NCI-H146 (cell line): ENCODE measurements around the gene DACH1.

Source experiments
- DNase-seq: peaks from one replicate; lab custom pipeline; 2025; lab: John Stamatoyannopoulos, UW

The DACH1 gene

DNA sequence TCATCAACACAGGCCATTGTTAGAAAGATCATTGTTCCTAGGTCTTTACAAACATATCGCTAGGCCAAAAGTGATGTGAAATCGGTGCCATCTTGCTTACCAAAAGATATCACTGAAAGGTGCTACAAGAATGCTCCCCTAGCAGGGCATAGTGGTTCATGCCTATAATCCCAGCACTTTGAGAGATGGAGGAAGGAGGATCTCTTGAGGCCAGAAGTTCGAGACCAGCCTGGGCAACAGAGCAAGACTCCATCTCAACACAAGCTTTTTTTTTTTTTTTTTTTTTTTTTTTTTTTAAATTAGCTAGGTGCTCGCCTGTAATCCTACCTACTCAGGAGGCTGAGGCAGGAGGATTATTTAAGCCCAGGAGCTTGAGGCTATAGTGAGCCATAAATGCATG is 92.1 kb downstream of the DACH1 start:
- DNase-seq, result no peak

DNA sequence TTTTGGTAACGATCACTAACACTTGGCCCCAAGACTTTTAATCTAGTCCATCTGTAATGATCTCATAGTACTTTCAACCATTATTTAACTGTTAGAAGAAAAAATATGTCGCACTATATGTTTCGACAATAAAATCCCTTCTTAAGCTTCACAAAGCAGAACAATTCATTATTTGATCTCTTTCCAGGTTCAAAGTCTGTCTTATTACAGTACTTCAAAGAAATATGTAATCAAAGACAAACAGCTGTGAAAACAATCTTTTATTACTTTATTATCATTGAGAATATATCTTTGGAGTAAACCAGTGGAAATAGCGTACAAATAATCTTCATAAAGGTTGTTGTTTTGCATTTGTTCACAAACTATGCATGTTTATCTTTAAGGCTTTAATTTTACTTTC is 93.5 kb downstream of the DACH1 start:
- DNase-seq, result no peak

DNA sequence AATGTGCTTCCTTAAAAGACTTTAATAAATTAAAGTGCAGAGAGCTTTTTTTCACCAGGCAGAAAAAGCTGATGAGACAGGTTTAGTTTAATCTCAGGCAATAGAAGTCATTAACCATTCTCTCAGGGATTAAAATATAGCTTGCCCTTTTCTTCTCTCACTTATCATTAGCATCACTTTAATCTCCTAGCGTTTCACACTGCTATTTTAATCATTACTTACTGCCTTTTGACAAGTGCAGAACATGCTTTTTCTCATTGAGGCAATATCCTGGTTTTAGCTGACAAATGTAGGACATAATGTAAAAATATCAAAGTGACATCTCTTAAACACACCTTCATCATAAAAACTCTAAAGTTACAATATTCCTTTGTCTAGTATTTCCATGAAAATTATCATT is 94.6 kb downstream of the DACH1 start:
- no peak for DNase-seq

DNA sequence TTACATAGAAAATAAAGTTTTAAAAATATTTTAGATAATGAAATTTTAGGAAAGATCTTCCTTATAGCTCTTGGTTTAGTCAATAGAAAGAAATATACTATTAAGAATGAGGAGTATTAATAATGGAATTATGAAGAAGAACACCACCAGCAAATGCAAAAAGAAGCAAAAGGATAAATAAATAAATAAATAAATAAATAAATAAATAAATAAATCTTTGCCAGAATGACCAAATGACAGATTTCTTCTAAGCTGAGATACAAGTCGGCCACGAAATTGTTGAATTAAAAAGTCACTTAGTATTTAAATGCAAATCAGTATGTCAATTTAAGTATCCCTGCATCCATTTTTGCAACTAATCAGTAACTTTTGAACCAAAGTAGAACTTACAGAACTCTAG is 95.9 kb downstream of the DACH1 start:
- no peak for DNase-seq

DNA sequence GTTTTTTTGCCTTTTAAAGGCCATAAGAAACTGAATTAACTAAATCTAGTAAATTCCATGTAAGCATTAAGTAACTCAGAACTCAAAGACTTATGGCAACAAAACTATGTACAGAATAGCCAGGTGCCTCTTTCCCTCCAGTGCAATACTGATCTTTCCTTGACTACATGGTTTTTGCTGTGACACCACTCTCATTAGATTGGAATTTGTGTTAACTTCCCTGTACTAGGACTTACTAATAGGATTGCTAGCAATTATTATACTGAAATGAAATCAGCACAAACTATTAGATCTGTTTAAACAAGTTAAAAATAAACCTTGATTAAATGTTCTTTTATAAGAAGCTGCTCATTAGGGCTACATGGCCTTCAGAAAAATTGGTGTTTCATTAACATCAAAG is 96.3 kb downstream of the DACH1 start:
- DNase-seq, result no peak

DNA sequence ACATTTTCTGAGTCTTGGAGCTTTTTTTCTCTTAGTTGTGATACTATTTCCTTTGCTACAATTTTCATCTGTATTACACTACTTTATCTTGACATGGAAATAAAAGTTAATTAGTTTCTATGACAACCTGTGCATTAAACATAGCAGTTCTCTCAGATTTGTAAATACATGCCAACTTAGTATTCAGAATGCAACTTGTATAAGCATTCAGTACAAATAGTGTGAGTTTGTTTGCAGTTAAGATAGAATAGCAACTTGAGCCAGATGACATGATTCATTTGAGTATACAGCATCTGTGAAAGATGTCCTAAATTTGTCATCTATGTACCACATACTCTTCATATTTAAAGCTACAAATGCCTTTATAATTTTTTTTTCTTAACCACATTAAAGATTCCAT is 98.1 kb downstream of the DACH1 start:
- no peak for DNase-seq

DNA sequence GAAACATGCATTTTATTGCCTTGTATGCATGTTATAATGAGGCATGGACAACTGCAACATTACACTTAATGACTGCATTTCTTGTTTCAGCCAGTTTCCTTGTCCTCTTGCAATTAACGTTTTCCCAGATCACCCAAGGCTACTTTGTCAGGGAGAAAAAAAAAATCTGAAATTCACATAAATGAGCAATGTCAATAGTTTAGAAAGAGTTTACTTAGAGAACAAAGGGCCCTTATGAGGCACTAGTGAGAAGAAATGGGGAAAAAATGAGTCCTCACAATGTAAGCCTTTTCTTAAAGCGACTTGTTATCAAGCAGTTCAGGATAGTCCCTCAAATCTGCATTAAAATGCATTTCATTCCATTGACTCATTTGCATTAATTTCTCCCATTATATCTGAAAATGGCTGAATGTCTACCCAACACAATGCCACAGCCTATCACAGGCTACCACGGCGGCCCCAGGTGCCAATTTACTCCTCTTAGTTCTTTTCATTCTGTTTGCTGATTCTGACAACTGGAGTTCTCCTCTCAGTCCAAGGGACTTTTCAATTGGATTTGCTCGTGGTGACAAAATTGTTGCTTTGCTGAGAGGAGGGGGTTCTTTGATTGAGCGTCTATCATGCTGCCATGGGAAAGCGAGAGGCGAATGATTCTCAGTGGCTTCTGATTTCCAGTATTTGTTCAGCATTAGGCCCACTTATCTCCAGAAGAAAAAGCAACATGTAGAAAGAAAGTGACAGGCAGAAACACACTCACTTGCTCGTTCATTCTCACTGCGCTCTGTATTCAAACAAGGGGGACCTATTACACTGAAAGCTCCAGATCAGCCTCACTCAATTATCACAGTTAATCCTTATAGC is 107.1 kb downstream of the DACH1 start:
- DNase-seq, result peak; percentile 73

DNA sequence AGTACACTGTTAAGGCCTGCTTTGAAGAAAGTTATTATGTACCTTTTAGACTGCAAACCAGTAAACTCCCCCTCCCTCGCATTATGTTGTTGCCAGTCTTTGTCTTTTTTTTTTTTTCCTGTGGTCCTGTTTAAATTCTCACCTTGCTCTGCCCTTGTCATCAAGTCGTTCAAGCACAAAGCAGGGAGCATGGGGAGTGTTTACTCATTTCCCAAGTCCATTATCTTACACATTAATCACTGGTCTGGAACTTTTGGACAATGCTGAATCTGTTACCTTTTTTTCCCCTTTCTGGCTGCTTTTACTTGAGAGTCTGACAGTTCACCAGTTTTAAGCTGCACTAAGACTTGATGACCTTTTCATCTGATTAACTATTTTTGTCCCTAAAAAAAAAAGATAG is 108.2 kb downstream of the DACH1 start:
- peak; percentile 81 for DNase-seq

DNA sequence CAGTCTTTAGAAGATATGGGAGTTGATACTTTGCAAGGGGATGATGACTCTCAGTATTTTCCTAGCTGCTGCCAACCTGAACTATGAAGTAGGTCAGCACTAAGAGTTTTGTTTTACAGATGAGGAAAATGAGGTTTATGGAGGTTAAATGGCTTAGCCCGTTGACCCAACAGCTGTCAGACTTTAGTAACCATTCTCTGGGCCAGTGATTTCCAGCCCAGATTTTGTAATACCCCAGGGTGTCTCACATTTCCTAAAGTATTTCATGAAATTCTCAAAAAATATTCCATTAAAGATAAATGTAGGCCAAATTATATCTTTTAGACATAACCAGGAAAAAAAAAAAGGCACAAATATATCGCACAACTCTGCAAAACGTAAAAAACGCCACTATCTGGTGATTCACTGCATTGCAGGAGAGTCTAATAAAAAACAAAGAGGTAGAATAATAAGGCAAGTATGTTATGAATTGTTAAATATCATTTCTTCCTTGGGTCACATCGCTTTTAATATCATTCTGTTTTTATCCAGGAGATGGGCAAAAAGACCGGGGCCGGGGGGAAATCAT is 112.5 kb downstream of the DACH1 start:
- no peak for DNase-seq

DNA sequence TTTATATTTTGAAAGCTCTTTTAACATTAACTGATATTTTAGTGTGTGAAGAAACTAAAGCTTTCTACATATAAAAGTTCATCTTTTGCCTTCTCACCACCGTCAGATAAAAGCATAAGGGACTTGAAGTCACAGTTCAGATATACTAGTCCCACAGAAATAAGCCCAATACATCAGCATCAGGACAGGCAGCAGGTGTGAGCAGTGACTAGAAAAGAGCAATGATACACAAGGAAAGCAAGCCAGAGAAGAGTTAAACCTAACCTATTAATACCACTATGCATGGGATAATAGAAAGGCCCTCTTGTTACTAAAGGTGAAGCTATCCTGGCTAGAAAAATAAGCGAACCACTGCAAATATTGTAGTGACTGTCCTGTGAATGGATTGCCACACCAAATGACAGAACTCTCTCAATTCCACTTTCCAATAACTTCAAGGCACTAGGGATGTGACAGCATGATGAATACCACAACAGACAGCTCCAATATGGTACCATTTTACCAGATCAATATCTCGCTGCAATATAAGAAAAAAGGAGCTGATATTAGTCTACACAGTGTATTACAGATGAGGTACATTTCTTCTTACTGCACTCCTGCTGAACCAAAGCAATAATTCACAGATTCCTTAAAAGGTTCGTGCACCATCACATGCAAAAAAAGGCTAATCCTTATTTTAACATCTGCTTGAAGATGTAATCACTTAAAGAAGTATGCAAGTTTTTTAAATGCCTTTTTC is 114.1 kb downstream of the DACH1 start:
- no peak for DNase-seq

DNA sequence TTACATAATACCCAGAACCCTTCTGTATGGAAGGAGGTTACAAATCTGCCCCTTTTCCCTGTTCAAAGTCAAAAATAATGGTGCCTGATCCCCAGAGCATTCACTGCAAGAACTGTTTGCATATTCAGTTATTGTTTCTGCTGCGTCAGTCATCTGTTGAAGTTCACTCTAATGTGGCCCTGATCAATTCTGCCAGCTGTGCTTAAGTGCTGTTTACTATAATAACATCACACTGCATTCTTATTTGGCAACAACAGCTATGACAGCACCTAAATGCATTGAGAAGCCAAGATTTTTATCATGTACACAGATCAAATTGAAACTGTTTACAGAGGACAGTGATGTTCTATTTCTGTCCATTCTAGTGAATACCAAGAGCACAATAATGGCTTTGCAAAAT is 115.9 kb downstream of the DACH1 start:
- peak; percentile 34 for DNase-seq

DNA sequence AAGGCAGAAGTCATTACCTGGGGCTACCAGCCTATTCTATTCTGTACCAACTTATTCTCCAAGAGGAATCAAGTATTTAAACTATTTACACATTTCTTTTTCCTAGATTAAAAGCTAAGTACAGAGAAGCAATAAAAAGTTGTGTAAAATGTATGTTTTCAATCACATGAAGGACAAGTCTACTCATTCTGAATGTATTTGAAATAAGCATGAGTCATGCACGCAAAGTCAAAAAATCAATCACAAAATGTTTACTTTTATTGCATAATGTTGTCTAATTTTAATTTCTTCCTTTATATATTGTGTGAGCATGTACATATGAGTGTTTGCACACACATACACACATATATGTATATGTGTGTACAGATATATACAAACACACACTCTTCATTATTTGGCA is 136.7 kb downstream of the DACH1 start:
- no peak for DNase-seq

DNA sequence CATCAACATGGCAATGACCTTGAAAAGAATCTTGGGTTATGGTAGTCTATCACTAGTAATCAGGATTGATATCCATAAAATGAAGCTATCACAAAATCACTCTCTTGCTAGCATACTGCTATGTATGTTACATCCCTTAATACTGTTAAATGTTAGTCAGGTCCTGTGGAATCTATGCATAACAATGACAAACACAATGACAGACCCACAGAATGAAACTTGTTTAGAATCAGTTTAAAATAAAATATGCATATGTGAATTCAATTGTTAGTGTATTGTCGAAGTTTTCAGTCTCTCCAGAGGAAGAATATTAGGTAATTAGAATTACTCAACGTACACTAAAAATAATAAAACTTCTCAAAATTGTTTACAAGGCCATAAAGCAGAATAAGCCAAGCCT is 137.6 kb downstream of the DACH1 start:
- no peak for DNase-seq

DNA sequence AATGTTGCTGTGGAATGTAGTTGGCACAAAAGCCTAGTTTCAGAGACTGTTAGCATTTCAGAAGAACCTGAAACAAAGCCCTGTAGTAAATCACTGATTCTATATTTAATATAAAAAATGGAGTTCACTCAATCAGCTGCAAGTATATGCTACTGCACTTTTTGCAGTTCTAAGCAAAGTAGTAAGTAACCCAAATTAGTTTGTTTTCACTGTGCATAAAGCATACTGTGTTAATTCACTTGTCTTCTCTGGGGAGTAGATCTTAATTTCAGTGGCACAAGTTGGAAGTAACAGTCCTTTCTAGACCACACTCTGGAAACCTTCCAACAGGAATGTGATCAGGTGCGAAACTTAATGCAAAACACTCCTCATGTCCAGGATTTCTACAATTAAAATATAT is 139.3 kb downstream of the DACH1 start:
- DNase-seq, result no peak

DNA sequence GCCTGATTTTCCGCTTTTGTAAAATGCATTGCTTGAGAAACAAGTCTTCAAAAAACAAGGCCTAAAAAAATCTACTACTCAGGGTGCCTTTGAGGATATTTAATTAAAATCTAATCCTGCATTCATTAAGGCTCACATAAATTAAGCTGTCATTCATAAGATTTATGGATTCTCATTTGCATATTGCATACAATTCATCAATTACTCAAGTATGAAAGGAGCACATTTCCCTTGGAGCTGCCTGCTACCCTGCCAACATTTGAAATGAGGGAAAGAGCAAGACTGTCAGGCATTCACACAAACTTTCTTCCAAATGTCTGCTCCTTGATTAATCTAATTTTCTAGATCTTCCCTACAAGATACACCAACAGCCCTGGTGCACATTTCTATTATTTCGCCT is 140.0 kb downstream of the DACH1 start:
- no peak for DNase-seq

DNA sequence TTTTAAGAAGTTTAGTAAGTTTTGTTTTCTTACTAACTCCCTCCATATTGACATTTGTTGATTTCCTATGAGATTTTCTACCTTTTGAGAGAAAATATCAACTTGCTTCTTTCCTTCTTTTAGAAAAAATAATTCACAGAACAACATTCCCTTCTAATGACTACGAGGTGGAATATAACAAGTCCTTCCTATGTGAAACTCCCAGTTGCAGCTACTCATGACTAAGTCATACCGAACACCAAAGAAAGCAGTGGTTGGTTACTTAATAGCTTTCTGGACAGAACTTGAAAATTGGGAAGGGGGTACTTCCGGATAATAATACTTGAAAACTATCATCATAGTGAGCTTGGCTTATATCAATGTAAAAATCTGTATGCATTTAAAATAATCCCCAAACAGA is 144.8 kb downstream of the DACH1 start:
- no peak for DNase-seq

DNA sequence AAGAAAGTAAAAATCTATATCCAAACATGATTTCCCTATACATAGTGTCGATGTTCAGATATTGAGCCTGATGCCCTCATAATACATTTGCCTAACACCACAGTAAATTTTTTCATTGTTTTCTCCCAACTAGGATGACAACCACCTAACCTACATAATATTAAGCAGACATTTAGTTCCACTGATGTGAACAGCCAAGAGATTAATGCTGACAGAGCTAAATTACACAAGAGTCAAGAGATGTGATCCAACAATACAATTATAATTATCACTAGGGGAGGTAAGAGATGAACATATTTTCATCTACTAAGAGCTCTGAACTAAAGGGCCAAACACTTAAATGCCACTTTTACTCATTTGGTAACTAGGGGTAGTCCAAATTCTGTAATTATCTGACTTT is 145.9 kb downstream of the DACH1 start:
- DNase-seq, result no peak

DNA sequence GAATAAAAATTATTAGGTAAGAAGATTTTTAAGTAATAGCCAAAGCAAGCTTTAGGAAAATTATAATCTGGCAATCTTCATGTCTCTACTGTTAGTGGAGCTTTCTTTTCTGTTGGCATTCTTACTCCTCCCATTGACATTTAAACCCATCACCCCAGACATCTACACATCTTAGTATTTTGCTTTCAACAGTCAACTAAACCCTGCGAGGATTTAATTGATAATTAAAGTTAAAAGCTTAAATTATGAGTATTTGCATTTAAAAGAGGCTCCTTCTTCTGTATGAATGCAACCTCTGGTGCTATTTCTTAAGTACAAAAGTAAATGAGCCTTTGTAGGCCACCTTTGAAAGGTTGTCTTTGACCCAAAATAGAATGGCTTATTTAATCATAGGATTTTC is 148.1 kb downstream of the DACH1 start:
- DNase-seq, result no peak

DNA sequence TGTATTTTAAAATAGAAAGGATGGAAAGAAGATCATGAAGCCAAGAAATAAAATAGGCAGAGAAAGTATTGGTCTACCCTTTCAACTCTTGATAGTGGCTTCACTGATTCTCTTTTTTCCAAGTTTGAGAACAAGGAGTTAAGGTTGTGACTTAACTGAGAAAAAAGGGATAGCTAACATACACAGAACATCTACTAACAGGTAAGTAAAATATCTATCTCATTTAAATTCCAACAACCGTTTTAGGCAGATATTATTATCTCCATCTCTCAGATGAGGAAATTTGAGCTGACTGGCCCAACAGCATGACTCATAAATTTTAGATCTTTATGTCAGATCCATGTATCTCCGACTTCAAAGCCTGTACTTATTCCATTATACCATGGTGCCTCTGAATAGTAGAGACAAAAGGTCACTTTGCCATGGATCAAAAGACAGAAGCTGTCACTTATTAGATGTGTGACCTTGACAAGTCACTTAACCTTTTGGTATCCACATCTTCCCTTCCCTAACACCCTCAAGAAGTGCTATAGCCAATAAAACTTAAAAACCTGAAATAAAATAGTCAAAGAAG is 152.1 kb downstream of the DACH1 start:
- no peak for DNase-seq

DNA sequence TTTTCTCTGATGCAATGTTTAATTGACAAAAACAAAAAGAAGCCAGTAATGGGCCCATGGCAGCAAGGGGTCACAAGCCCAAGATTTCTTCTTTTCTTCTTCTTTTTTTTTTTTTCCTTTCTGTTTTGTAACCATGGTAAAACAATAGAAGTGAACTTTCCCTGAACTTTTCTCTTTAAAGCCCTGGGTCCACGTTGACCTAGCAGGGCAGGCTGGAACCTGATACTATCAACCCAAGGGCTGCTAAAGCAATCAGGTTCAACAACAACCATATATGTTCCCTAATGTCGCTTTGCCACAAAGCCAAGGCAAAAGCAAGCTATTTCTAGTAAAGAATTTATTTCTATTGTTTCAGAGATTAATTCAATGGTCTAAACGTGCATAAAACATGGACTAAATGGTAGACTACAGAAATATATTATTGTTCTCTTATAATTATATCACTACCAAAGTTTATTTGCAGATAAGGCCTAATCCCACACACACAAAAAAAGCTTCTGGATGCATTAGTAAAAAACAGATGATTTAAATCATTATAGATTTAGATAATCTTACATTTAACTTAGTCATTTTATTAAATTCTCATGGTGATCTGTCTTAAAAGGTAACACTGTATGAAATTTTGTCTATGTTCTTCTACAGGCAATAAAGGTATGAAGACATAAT is 153.9 kb downstream of the DACH1 start:
- no peak for DNase-seq

DNA sequence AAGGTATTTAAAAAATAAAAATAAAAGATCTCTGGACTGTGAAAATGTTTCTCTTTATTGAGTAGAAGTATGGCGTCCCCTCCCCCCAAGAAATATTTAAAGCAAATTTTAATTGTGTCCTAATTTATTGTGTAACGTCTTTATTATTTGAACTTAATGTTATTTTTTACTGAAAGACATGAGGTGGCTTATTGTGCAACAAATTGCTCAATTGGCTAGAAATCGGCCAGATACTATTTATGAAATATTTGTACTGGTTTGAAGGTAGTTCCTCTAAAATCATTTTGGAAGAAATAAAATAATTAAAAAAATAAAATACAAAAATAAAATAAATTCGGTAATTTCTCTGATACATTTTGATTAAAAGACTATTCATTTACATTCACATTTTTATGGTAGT is 162.3 kb downstream of the DACH1 start:
- DNase-seq, result no peak

DNA sequence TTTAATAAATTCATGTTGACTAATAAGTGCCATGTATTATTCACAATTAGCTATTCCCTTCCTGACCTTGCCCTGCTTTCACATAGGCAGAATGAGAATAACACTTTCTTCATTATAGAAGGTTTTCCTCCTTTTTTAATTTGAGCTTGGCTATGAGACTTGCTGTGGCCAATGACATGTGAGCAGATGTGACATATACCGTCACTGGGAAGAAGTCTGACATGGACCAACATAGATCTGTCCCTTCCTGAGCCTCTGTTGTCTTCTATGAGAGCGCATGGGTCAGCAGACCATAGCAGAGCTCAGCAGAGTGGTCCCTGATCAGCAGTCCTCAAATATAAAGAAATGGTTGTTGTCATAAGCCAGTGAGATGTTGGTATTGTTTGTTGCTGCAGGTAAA is 163.9 kb downstream of the DACH1 start:
- no peak for DNase-seq
